Measurements from ENCODE around the gene RHEBL1. TPM values are rescaled to one million over a fixed set of nuclear protein-coding genes. Genes with fewer than 3 reads are reported as not detected.

The RHEBL1 gene
- total RNA-seq, 3 donors from 2014 or later: 0.59 to 1.3 TPM; not detected in 1

DNA sequence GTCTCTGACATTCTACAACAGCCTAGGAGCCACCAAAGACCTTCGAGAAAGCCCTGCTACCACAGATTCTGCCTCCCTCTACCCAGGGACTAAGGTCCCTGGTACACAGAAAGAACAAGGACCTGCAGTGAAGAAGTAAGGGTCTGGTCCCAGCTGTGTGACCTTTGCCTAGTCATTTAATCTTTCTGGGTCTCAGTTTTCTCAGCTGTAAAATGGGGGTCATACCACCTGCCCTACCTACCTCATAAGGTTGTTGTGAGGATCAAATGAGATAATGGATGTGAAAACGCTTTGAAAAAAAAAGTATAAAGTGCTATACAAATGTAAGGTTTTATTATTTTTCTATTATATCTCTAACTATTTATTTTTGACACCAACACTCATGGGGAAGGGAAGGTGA, 46.0 kb downstream of the RHEBL1 start:
- intact Hi-C loops (cut with DNase I; ENCODE audit: low total_unique reads): no loop called here
- Histone ChIP-seq H3K27me3 (no peaks in the 10 kb centered on the region), H3K4me3 (no peak overlapping the region), H3K36me3 (no peaks in the 10 kb centered on the region), H3K9me3 (no peaks in the 10 kb centered on the region), H3K27ac (no peak overlapping the region), H3K4me1 (peaks cover 0 to 6% of the 10 kb centered on the region in 2 donors)
- TF ChIP-seq CTCF (IDR thresholded peaks at IDR 0.05) (no peak), POLR2A (IDR thresholded peaks at IDR 0.05) (no peak), POLR2AphosphoS5 (IDR thresholded peaks at IDR 0.05) (no peak)
- DNase-seq (ENCODE audit: low spot score in 2 of 2): no peak

DNA sequence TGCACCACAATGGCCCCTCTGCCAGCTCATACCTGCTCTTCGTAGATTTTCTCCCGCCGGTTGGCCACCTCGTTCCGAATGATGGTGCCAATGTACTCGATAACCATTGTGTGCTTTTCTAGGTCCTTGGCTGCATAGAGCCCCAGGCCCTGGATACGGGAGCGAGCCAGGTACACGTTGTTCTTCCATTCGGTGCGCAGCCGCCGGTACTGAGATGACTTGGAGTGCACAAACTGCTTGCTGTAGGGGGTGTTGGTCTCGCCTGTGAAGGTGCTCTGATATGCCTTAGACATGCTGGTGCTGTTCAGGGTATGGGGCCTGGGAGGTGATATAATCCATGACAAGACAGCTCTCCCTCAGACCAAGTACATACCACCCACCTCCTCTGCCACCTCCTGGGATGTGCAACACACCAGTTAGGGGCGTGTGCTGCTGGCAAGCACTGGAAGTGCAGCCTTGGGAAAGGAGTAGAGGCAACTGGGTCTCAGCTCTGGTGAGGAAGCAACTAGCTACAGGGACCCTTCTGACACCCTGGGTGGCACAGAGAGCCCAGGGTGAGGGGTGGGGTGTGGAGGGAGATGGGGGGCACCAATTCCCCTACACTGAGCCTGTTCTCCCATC, 47.1 kb downstream of the RHEBL1 start:
- Histone ChIP-seq H3K27ac (no peak overlapping the region), H3K4me3 (no peak overlapping the region), H3K9me3 (no peaks in the 10 kb centered on the region), H3K4me1 (peaks cover 5 to 11% of the 10 kb centered on the region in 2 donors), H3K27me3 (no peaks in the 10 kb centered on the region), H3K36me3 (no peaks in the 10 kb centered on the region)
- no peak for TF ChIP-seq CTCF (IDR thresholded peaks at IDR 0.05)
- no peak for DNase-seq (ENCODE audit: low spot score in 2 of 2)
- intact Hi-C loops (cut with DNase I; ENCODE audit: low total_unique reads): no loop called here

- Histone ChIP-seq H3K27me3 (no peaks in the 10 kb centered on the region), H3K36me3 (no peaks in the 10 kb centered on the region), H3K27ac (no peak overlapping the region), H3K4me1 (peaks cover 8 to 15% of the 10 kb centered on the region in 2 donors), H3K4me3 (no peak overlapping the region), H3K9me3 (no peaks in the 10 kb centered on the region)
- TF ChIP-seq POLR2AphosphoS5 (IDR thresholded peaks at IDR 0.05) (no peak), CTCF (IDR thresholded peaks at IDR 0.05) (no peak), POLR2A (IDR thresholded peaks at IDR 0.05) (no peak)
- DNase-seq (ENCODE audit: low spot score in 2 of 2): no peak
- intact Hi-C loops (cut with DNase I; ENCODE audit: low total_unique reads): no loop called here
Measured at GRCh38 chr12:49021292-49021915, 48.4 kb downstream of the RHEBL1 start.

- no peak for DNase-seq (ENCODE audit: low spot score in 2 of 2)
- Histone ChIP-seq H3K27me3 (no peaks in the 10 kb centered on the region), H3K27ac (peak overlapping the region in 1 of 2 donors; percentile 94), H3K4me1 (peaks cover 8 to 15% of the 10 kb centered on the region in 2 donors), H3K36me3 (no peaks in the 10 kb centered on the region), H3K9me3 (no peaks in the 10 kb centered on the region), H3K4me3 (no peak overlapping the region)
- intact Hi-C loops (cut with DNase I; ENCODE audit: low total_unique reads): no loop called here
- no peak for TF ChIP-seq POLR2AphosphoS5 (IDR thresholded peaks at IDR 0.05)
- no peak for TF ChIP-seq CTCF (IDR thresholded peaks at IDR 0.05)
- no peak for TF ChIP-seq POLR2A (IDR thresholded peaks at IDR 0.05)
Measured at GRCh38 chr12:49020441-49020840, 49.3 kb downstream of the RHEBL1 start.

GRCh38 chr12:49019443-49020324, 50.1 kb downstream of the RHEBL1 start:
- peak overlapping the region; percentile 94 to 97 for H3K27ac ChIP-seq

More at GRCh38 chr12:49019443-49020324, 50.1 kb downstream of the RHEBL1 start:
- no peak for TF ChIP-seq CTCF (IDR thresholded peaks at IDR 0.05)
- Histone ChIP-seq H3K4me1 (peaks cover 8 to 15% of the 10 kb centered on the region in 2 donors), H3K9me3 (no peaks in the 10 kb centered on the region), H3K36me3 (no peaks in the 10 kb centered on the region), H3K4me3 (peak overlapping the region; percentile 68 to 98 (median 91)), H3K27me3 (no peaks in the 10 kb centered on the region)
- no peak for DNase-seq (ENCODE audit: low spot score in 2 of 2)
- intact Hi-C loops (cut with DNase I; ENCODE audit: low total_unique reads): no loop called here

All from breast epithelium (tissue), 4 donors.